ENCODE data around the gene OAS3.

OAS3 gene

DNA sequence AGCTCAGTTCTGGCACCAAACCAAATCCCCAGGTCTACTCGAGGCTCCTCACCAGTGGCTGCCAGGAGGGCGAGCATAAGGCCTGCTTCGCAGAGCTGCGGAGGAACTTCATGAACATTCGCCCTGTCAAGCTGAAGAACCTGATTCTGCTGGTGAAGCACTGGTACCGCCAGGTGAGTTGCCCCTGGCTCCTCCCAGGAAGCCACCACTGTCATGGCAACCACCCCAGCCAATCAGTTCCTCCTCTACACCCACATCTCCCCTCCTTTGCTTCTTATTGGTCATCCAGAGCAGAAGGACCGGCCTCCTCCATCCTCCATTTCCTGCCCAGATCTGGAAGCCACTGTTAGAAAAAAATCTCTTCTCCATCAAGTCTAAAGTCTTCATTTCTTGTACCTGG lies 22.8 kb downstream of the OAS3 start:
- no peak for DNase-seq (ENCODE audit: low read depth)
- TF ChIP-seq, protein P1, sequence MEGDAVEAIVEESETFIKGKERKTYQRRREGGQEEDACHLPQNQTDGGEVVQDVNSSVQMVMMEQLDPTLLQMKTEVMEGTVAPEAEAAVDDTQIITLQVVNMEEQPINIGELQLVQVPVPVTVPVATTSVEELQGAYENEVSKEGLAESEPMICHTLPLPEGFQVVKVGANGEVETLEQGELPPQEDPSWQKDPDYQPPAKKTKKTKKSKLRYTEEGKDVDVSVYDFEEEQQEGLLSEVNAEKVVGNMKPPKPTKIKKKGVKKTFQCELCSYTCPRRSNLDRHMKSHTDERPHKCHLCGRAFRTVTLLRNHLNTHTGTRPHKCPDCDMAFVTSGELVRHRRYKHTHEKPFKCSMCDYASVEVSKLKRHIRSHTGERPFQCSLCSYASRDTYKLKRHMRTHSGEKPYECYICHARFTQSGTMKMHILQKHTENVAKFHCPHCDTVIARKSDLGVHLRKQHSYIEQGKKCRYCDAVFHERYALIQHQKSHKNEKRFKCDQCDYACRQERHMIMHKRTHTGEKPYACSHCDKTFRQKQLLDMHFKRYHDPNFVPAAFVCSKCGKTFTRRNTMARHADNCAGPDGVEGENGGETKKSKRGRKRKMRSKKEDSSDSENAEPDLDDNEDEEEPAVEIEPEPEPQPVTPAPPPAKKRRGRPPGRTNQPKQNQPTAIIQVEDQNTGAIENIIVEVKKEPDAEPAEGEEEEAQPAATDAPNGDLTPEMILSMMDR (conservative IDR thresholded peaks at IDR 0.05; ENCODE audit: low read depth, low read length), result no peak
- no peak overlapping the region for H3K4me3 ChIP-seq (ENCODE audit: low read length)

DNA sequence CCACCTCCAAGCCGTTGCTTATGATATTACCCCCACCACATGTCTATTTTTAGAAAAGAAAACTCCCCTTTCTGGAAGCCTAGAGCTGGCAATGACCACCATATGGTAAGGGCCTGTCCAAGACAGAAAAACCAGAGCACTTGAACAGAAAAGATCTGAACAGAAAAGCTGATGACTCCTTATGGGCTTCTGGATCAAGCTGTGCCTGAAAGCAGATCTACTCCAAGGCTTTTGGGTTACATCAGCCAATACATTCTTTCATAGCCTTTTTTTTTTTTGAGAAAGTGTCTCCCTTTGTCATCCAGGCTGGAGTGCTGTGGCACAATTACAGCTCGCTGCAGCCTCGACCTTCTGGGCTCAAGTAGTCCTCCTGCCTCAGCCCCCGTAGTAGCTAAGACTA lies 23.3 kb downstream of the OAS3 start:
- no peak for DNase-seq (ENCODE audit: low read depth)
- H3K4me3 ChIP-seq (ENCODE audit: low read length), result no peak overlapping the region
- TF ChIP-seq, protein P1 (conservative IDR thresholded peaks at IDR 0.05; ENCODE audit: low read depth, low read length), result no peak

DNA sequence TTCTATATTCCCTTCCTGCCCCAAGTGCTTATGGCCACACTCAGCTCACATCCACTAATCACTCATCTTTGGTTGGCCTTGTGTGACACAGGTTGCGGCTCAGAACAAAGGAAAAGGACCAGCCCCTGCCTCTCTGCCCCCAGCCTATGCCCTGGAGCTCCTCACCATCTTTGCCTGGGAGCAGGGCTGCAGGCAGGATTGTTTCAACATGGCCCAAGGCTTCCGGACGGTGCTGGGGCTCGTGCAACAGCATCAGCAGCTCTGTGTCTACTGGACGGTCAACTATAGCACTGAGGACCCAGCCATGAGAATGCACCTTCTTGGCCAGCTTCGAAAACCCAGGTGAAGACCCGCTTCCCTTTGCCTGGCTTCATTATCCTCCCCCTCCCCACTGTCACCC lies 24.3 kb downstream of the OAS3 start:
- no peak for DNase-seq (ENCODE audit: low read depth)
- TF ChIP-seq, protein P1 (conservative IDR thresholded peaks at IDR 0.05; ENCODE audit: low read depth, low read length), result no peak
- H3K4me3 ChIP-seq (ENCODE audit: low read length), result no peak overlapping the region

DNA sequence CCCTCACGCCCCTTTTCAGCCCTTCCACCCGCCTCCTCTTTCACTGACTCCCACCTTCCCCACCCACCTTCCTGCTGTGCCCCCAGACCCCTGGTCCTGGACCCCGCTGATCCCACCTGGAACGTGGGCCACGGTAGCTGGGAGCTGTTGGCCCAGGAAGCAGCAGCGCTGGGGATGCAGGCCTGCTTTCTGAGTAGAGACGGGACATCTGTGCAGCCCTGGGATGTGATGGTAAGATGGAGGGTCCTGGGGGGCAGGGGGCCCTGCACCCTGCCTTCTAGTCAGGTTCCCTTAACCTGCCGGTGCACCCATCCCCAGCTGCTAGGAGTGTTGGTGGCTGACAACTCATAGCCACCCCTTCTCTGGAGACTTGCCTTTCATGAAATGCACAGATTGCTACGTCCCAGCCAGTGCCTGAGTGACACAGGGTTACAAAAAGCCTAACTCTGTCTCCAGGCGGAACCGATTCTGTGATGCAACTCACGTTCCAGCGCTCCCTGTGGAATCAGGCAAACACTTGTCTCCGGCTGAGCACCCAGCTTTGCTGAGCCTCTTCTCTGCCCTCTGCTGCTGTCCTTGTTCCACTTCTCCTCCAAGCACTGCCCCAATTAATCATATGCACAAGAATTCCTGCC lies 25.1 kb downstream of the OAS3 start:
- TF ChIP-seq, protein P1 (conservative IDR thresholded peaks at IDR 0.05; ENCODE audit: low read depth, low read length), result no peak
- no peak for DNase-seq (ENCODE audit: low read depth)

DNA sequence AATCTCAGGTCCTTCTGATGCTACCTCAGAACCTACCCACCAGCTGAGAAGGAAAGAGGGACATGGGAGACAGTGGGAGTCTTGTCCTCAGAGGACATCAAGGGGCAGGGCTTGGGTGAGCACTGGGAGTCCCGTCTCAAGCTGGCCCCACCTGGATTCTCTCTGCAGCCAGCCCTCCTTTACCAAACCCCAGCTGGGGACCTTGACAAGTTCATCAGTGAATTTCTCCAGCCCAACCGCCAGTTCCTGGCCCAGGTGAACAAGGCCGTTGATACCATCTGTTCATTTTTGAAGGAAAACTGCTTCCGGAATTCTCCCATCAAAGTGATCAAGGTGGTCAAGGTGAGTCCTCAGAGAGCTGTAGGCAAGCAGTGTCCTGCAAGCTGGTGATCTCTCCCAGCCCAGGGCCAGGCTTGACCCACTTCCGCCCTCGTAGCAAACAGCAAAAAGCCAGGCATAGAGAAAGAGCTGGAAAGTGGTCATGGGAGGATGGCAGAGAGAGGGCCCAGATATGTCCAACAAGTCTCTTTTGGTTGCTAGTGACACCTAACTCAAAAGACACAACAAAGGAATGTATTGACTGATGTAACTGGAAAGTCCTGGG lies 25.9 kb downstream of the OAS3 start:
- DNase-seq (ENCODE audit: low read depth), result no peak
- H3K4me3 ChIP-seq (ENCODE audit: low read length), result no peak overlapping the region
- TF ChIP-seq, protein P1 (conservative IDR thresholded peaks at IDR 0.05; ENCODE audit: low read depth, low read length), result no peak

More for the DNA sequence above, 25.1 kb downstream of the OAS3 start:
- H3K4me3 ChIP-seq (ENCODE audit: low read length), result no peak overlapping the region

DNA sequence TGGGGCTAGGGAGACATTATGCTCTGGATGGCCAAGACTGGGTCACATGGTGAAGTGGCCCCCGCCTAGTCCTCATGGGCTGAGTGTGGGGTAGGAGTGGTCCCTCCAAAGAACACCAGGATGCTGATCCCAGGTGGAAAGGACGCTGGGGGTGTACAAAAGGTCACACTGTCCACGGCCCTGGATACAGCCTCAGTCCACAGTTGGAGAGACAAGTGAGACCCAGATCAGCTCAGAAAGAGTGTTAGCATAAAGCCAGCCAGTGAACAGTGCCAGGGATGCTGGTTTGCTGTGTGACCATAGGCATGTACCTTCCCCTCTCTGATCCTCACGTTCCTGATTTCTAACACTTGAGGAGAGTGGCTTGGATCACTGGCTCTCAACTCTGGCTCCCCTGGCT lies 26.6 kb downstream of the OAS3 start:
- H3K4me3 ChIP-seq (ENCODE audit: low read length), result no peak overlapping the region
- TF ChIP-seq, protein P1 (conservative IDR thresholded peaks at IDR 0.05; ENCODE audit: low read depth, low read length), result no peak
- no peak for DNase-seq (ENCODE audit: low read depth)

DNA sequence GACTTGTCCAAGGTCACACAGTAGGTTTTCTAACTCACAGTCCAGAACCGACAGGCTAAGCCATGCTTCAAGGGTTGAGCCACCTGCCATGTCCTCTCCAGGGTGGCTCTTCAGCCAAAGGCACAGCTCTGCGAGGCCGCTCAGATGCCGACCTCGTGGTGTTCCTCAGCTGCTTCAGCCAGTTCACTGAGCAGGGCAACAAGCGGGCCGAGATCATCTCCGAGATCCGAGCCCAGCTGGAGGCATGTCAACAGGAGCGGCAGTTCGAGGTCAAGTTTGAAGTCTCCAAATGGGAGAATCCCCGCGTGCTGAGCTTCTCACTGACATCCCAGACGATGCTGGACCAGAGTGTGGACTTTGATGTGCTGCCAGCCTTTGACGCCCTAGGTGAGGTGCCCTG lies 27.4 kb downstream of the OAS3 start:
- DNase-seq (ENCODE audit: low read depth), result no peak
- H3K4me3 ChIP-seq (ENCODE audit: low read length), result no peak overlapping the region
- TF ChIP-seq, protein P1 (conservative IDR thresholded peaks at IDR 0.05; ENCODE audit: low read depth, low read length), result no peak
